Stimulated activated CD4-positive, alpha-beta T cell treated with anti-CD3 and anti-CD28 coated beads, Interleukin-1b, Interleukin-23, amount 100 ng/mL, for 48 hours (primary cell): Measurements from ENCODE around the gene ACTN4.

ENCODE experiments used
- DNase-seq: peaks from one replicate; pipeline ENCODE4 v3.0.0-alpha.2; 2020

Gene ACTN4

GRCh38 chr19:38713227-38713649 lies 65.8 kb downstream of the ACTN4 start:
- DNase-seq, result no peak

- DNase-seq, result no peak
Measured at GRCh38 chr19:38713865-38714264, 66.4 kb downstream of the ACTN4 start.

GRCh38 chr19:38714354-38714778 lies 66.9 kb downstream of the ACTN4 start:
- no peak for DNase-seq

- no peak for DNase-seq
Measured at GRCh38 chr19:38715555-38715954, 68.1 kb downstream of the ACTN4 start.

- no peak for DNase-seq
Measured at GRCh38 chr19:38717051-38717450, 69.6 kb downstream of the ACTN4 start.

- DNase-seq, result no peak
Measured at GRCh38 chr19:38717855-38718254, 70.4 kb downstream of the ACTN4 start.

- no peak for DNase-seq
Measured at GRCh38 chr19:38718747-38719543, 71.5 kb downstream of the ACTN4 start.

- DNase-seq, result no peak
Measured at GRCh38 chr19:38719761-38720558, 72.5 kb downstream of the ACTN4 start.

- no peak for DNase-seq
Measured at GRCh38 chr19:38720559-38721236, 73.2 kb downstream of the ACTN4 start.

GRCh38 chr19:38721496-38721895 lies 74.0 kb downstream of the ACTN4 start:
- no peak for DNase-seq

- DNase-seq, result no peak
Measured at GRCh38 chr19:38721979-38722773, 74.7 kb downstream of the ACTN4 start.

- no peak for DNase-seq
Measured at GRCh38 chr19:38722947-38723605, 75.6 kb downstream of the ACTN4 start.

GRCh38 chr19:38723606-38723965 lies 76.1 kb downstream of the ACTN4 start:
- no peak for DNase-seq

- DNase-seq, result no peak
Measured at GRCh38 chr19:38723990-38724854, 76.8 kb downstream of the ACTN4 start.

GRCh38 chr19:38725469-38726283 lies 78.2 kb downstream of the ACTN4 start:
- DNase-seq, result no peak

GRCh38 chr19:38726284-38726673 lies 78.8 kb downstream of the ACTN4 start:
- DNase-seq, result no peak

GRCh38 chr19:38726761-38727301 lies 79.4 kb downstream of the ACTN4 start:
- no peak for DNase-seq

- no peak for DNase-seq
Measured at GRCh38 chr19:38727306-38727867, 79.9 kb downstream of the ACTN4 start.

GRCh38 chr19:38727868-38728660 lies 80.6 kb downstream of the ACTN4 start:
- no peak for DNase-seq
